Natural killer cell (primary cell): ENCODE data around the gene KIAA1958. TPM values are rescaled to one million over a fixed set of nuclear protein-coding genes. Genes with fewer than 3 reads are reported as not detected.

Source experiments
- ATAC-seq, 3 donors: fragments of 150-1000 bp in 2 of 3; fragments of 200-7000 bp in 1 of 3; cut with Tn5 transposase; 1 replicate in 1 of 3; 2 replicates in 2 of 3; pipeline ENCODE4 v1.10.0; 2021; ENCODE audit warnings: mild to moderate bottlenecking in 2 of 3, moderate library complexity in 2 of 3
- DNase-seq, 2 donors: peaks; one replicate each; pipeline versions ENCODE4 v3.0.0 to v3.0.0-alpha.2; 2013 to 2021; ENCODE audit warnings: mixed read lengths in 1 of 2
- H3K27ac ChIP-seq: one replicate; pipeline ENCODE4 v1.5.1; 2013; ENCODE audit warnings: mild to moderate bottlenecking, low read length
- H3K27me3 ChIP-seq: one replicate; pipeline ENCODE4 v1.6.1; 2013; ENCODE audit warnings: low read length; ENCODE audit not compliant: control insufficient read depth, insufficient read depth
- H3K36me3 ChIP-seq: one replicate; pipeline ENCODE4 v1.6.1; 2013; ENCODE audit warnings: low read length; ENCODE audit not compliant: control insufficient read depth, insufficient read depth
- H3K4me1 ChIP-seq: one replicate; pipeline ENCODE4 v1.6.1; 2013; ENCODE audit warnings: low read length; ENCODE audit not compliant: control insufficient read depth, insufficient read depth
- H3K4me3 ChIP-seq: one replicate; pipeline ENCODE4 v1.5.1; 2013; ENCODE audit warnings: low read length
- H3K9me3 ChIP-seq: one replicate; pipeline ENCODE4 v1.6.1; 2013; ENCODE audit warnings: low read length; ENCODE audit not compliant: control insufficient read depth, insufficient read depth
- H3K27ac Mint-ChIP-seq, 2 donors: one replicate each; pipeline ENCODE4 v1.8.0; 2022; ENCODE audit warnings: mild to moderate bottlenecking in 2 of 2, mixed read lengths in 2 of 2, moderate library complexity in 1 of 2
- H3K27me3 Mint-ChIP-seq, 2 donors: one replicate each; pipeline ENCODE4 v1.8.0; 2022; ENCODE audit warnings: low read depth in 2 of 2, mixed read lengths in 2 of 2
- H3K36me3 Mint-ChIP-seq: one replicate; pipeline ENCODE4 v1.8.0; 2022; ENCODE audit warnings: mixed read lengths
- H3K4me1 Mint-ChIP-seq, 2 donors: one replicate each; pipeline ENCODE4 v1.8.0; 2022; ENCODE audit warnings: mixed read lengths in 2 of 2
- H3K4me3 Mint-ChIP-seq: one replicate; pipeline ENCODE4 v1.8.0; 2022; ENCODE audit warnings: mild to moderate bottlenecking, moderate library complexity, mixed read lengths
- H3K9me3 Mint-ChIP-seq, 2 donors: one replicate each; pipeline ENCODE4 v1.8.0; 2022; ENCODE audit warnings: mixed read lengths in 2 of 2
- WGBS: methylation state at CpG from one replicate; pipeline ENCODE4 v1.1.7; 2013; ENCODE audit warnings: missing lambda C conversion rate; ENCODE audit not compliant: insufficient coverage; 5-methylcytosine and 5-hydroxymethylcytosine counted together
- intact Hi-C: fragments of 100-400 bp; cut with micrococcal nuclease; formaldehyde crosslinking; loops from one replicate; pipeline ENCODE4 v1.14.2; 2022
- total RNA-seq, 4 donors: library from RNA; stranded (reverse); fragments of 120-200 nt in 1 of 4; gene quantifications; one replicate each; pipeline versions ENCODE4 v1.2.3 to v1.2.4, GENCODE V29; 2013 to 2022
- TF ChIP-seq, protein P1 (sequence below): fragments of 200-600 bp; IDR thresholded peaks from one replicate; pipeline ENCODE4 v1.8.0; 2022; ENCODE audit warnings: antibody characterized with exemption

Gene KIAA1958
- total RNA-seq, 3 donors from 2014 or later (not counting 1 experiment from before 2014, with no cell fraction given), result 5.4 to 6.1 (median 5.5) TPM

DNA sequence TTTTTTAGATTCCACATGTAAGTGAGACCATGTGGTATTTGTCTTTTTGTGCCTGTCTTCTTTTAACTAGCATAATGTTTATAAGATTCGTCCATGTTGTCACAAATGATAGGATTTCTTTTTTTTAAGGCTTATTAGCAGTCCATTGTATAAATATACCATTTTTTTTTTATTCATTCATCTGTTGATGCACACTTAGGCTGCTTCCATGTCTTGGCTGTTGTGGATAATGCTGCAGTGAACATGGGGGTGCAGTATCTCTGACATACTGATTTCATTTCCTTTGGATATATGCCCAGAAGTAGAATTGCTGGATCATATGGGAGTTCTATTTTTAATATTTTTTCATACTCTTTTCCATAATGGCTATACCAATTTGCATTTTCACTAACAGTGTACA is 48.7 kb downstream of the KIAA1958 start:
- no peak for DNase-seq
- H3K9me3 Mint-ChIP-seq, result no peaks in the 10 kb centered on the region
- TF ChIP-seq, protein P1, sequence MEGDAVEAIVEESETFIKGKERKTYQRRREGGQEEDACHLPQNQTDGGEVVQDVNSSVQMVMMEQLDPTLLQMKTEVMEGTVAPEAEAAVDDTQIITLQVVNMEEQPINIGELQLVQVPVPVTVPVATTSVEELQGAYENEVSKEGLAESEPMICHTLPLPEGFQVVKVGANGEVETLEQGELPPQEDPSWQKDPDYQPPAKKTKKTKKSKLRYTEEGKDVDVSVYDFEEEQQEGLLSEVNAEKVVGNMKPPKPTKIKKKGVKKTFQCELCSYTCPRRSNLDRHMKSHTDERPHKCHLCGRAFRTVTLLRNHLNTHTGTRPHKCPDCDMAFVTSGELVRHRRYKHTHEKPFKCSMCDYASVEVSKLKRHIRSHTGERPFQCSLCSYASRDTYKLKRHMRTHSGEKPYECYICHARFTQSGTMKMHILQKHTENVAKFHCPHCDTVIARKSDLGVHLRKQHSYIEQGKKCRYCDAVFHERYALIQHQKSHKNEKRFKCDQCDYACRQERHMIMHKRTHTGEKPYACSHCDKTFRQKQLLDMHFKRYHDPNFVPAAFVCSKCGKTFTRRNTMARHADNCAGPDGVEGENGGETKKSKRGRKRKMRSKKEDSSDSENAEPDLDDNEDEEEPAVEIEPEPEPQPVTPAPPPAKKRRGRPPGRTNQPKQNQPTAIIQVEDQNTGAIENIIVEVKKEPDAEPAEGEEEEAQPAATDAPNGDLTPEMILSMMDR, result no peak
- H3K27me3 Mint-ChIP-seq, result no peaks in the 10 kb centered on the region
- no peaks in the 10 kb centered on the region for H3K36me3 Mint-ChIP-seq
- no CpG with 5 or more reads among the region's 1 CpG for WGBS
- ATAC-seq, result no peak
- intact Hi-C loops, result no loop called here
- no peak overlapping the region for H3K27ac Mint-ChIP-seq
- no peaks in the 10 kb centered on the region for H3K27me3 ChIP-seq
- no peaks in the 10 kb centered on the region for H3K36me3 ChIP-seq
- H3K4me1 ChIP-seq, result no peaks in the 10 kb centered on the region
- H3K27ac ChIP-seq, result no peak overlapping the region
- no peaks in the 10 kb centered on the region for H3K9me3 ChIP-seq
- no peak overlapping the region for H3K4me3 Mint-ChIP-seq
- H3K4me3 ChIP-seq, result no peak overlapping the region
- H3K4me1 Mint-ChIP-seq, result peaks cover 0 to 16% of the 10 kb centered on the region in 2 donors

GRCh38 chr9:112535811-112536210 is 49.2 kb downstream of the KIAA1958 start:
- no peaks in the 10 kb centered on the region for H3K4me1 ChIP-seq
- TF ChIP-seq, protein P1, result no peak
- ATAC-seq (no peak), DNase-seq (no peak)
- H3K4me1 Mint-ChIP-seq, result peaks cover 0 to 16% of the 10 kb centered on the region in 2 donors
- H3K27ac ChIP-seq, result no peak overlapping the region
- no peaks in the 10 kb centered on the region for H3K27me3 Mint-ChIP-seq
- H3K4me3 Mint-ChIP-seq, result no peak overlapping the region
- no peaks in the 10 kb centered on the region for H3K36me3 Mint-ChIP-seq
- H3K4me3 ChIP-seq, result no peak overlapping the region
- intact Hi-C loops, result no loop called here
- H3K9me3 ChIP-seq, result no peaks in the 10 kb centered on the region
- no peaks in the 10 kb centered on the region for H3K36me3 ChIP-seq
- H3K9me3 Mint-ChIP-seq, result no peaks in the 10 kb centered on the region
- no peak overlapping the region for H3K27ac Mint-ChIP-seq
- H3K27me3 ChIP-seq, result no peaks in the 10 kb centered on the region
- 100% methylated on average over 1 of the region's 1 CpG for WGBS

- H3K4me3 Mint-ChIP-seq, result no peak overlapping the region
These were observed 50.9 kb downstream of the KIAA1958 start for GRCh38 chr9:112537561-112537960.

GRCh38 chr9:112540800-112541199 is 54.2 kb downstream of the KIAA1958 start:
- Histone ChIP-seq H3K27ac (no peak overlapping the region), H3K4me3 (no peak overlapping the region), H3K9me3 (no peaks in the 10 kb centered on the region), H3K4me1 (no peaks in the 10 kb centered on the region), H3K27me3 (no peaks in the 10 kb centered on the region), H3K36me3 (no peaks in the 10 kb centered on the region)
- H3K4me3 Mint-ChIP-seq, result no peak overlapping the region
- 94% methylated on average over 2 of the region's 4 CpGs for WGBS
- DNase-seq, result no peak
- intact Hi-C loops, result no loop called here
- H3K27ac Mint-ChIP-seq, result no peak overlapping the region
- ATAC-seq, result no peak
- TF ChIP-seq, protein P1, result no peak
- H3K27me3 Mint-ChIP-seq, result no peaks in the 10 kb centered on the region
- H3K4me1 Mint-ChIP-seq, result peaks cover 5 to 10% of the 10 kb centered on the region in 2 donors
- H3K36me3 Mint-ChIP-seq, result no peaks in the 10 kb centered on the region
- H3K9me3 Mint-ChIP-seq, result no peaks in the 10 kb centered on the region

More at GRCh38 chr9:112537561-112537960, 50.9 kb downstream of the KIAA1958 start:
- Histone ChIP-seq H3K27me3 (no peaks in the 10 kb centered on the region), H3K36me3 (no peaks in the 10 kb centered on the region), H3K27ac (no peak overlapping the region), H3K4me3 (no peak overlapping the region), H3K4me1 (no peaks in the 10 kb centered on the region), H3K9me3 (no peaks in the 10 kb centered on the region)
- H3K36me3 Mint-ChIP-seq, result no peaks in the 10 kb centered on the region
- no peaks in the 10 kb centered on the region for H3K9me3 Mint-ChIP-seq
- intact Hi-C loops, result no loop called here
- DNase-seq (no peak), ATAC-seq (no peak)
- H3K4me1 Mint-ChIP-seq, result peaks cover 0 to 16% of the 10 kb centered on the region in 2 donors
- TF ChIP-seq, protein P1, result no peak
- no peaks in the 10 kb centered on the region for H3K27me3 Mint-ChIP-seq
- no peak overlapping the region for H3K27ac Mint-ChIP-seq
- WGBS, result 100% methylated on average over 1 of the region's 1 CpG
